ENCODE results near the gene RPUSD4. TPM values are rescaled to one million over a fixed set of nuclear protein-coding genes. Genes with fewer than 3 reads are reported as not detected.

The RPUSD4 gene
- total RNA-seq, 1 experiment from 2014 or later, result 42.9 TPM

GRCh38 chr11:126232683-126233082 is 21.2 kb upstream of the RPUSD4 start:
- Mint-ChIP-seq H3K4me3 (no peak overlapping the region), H3K27me3 (ENCODE audit: low read depth) (no peaks in the 10 kb centered on the region), H3K4me1 (no peaks in the 10 kb centered on the region), H3K9me3 (no peaks in the 10 kb centered on the region), H3K27ac (no peak overlapping the region), H3K36me3 (ENCODE audit: insufficient read depth in 1 of 3, low read depth in 3 of 3) (peaks cover 5 to 30% (median 21%) of the 10 kb centered on the region in 3 experiments)
- H2BK5ac ChIP-seq (ENCODE audit: insufficient read length, low read length), result no peak overlapping the region
- no CpG with 5 or more reads among the region's 3 CpGs for WGBS (ENCODE audit: extremely low coverage, insufficient read length, low lambda C conversion rate)
- no peak overlapping the region for H4K8ac ChIP-seq (replicated peaks; ENCODE audit: insufficient read length, low read depth, low read length)
- H2AFZ ChIP-seq (ENCODE audit: low read length), result no peak overlapping the region
- H3K23me2 ChIP-seq (ENCODE audit: insufficient read length, low read depth, low read length, poor library complexity, severe bottlenecking), result no peaks in the 10 kb centered on the region
- H3K4me1 ChIP-seq (ENCODE audit: insufficient read depth, low read length), result no peaks in the 10 kb centered on the region
- H4K20me1 ChIP-seq (ENCODE audit: control insufficient read depth, insufficient read depth, insufficient read length), result no peaks in the 10 kb centered on the region
- H2BK15ac ChIP-seq (ENCODE audit: low read depth, low read length), result no peak overlapping the region
- H3K79me2 ChIP-seq (ENCODE audit: insufficient read depth, low read length), result no peaks in the 10 kb centered on the region; the same call in 1 of the 2 replicates
- H3T11ph ChIP-seq (ENCODE audit: low read length), result no peak overlapping the region
- TF ChIP-seq CTCF (conservative IDR thresholded peaks at IDR 0.05), result no peak
- H3K79me1 ChIP-seq (ENCODE audit: insufficient read depth, low read depth, low read length, poor library complexity, severe bottlenecking), result no peaks in the 10 kb centered on the region
- H4K5ac ChIP-seq (ENCODE audit: insufficient read length, low read depth, low read length), result no peak overlapping the region
- no peak overlapping the region for H3K14ac ChIP-seq (ENCODE audit: insufficient read depth, low read length)
- no peak overlapping the region for H3K4ac ChIP-seq (ENCODE audit: low read depth, low read length)
- no peak overlapping the region for H4K91ac ChIP-seq (ENCODE audit: insufficient read length, low read depth, low read length)
- H3K18ac ChIP-seq (ENCODE audit: insufficient read length, low read depth, low read length), result no peak overlapping the region
- H2BK12ac ChIP-seq (ENCODE audit: insufficient read length, low read depth, low read length), result no peak overlapping the region
- H3K9me3 ChIP-seq (ENCODE audit: control insufficient read depth, low read depth, low read length), result no peaks in the 10 kb centered on the region
- no peaks in the 10 kb centered on the region for H3K27me3 ChIP-seq (ENCODE audit: insufficient read depth, low read length)
- H3K56ac ChIP-seq (ENCODE audit: insufficient read length, low read depth, low read length), result no peak overlapping the region
- no peak overlapping the region for H3K27ac ChIP-seq (ENCODE audit: insufficient read length, low read depth, low read length)
- no peak overlapping the region for H2BK120ac ChIP-seq (ENCODE audit: low read depth, low read length, poor library complexity, severe bottlenecking)
- no peak for DNase-seq
- H3K23ac ChIP-seq (ENCODE audit: insufficient read length, low read depth, low read length), result no peak overlapping the region
- H3K4me2 ChIP-seq (ENCODE audit: insufficient read depth, insufficient read length, low read length), result no peak overlapping the region
- no peak overlapping the region for H2BK20ac ChIP-seq (ENCODE audit: low read depth, low read length, poor library complexity, severe bottlenecking)
- H3K9ac ChIP-seq (ENCODE audit: extremely low read depth, insufficient read length, low read length), result no peak overlapping the region
- no peak overlapping the region for H2AK5ac ChIP-seq (ENCODE audit: insufficient read length, low read length)
